NT2/D1 (cell line): Measurements from ENCODE around the gene AHNAK.

Experiments
- YY1 ChIP-seq: IDR thresholded peaks from 2 replicates; pipeline ENCODE4 v1.6.1; 2011; ENCODE audit not compliant: insufficient read length, insufficient read depth
- ZNF274 ChIP-seq: IDR thresholded peaks from 2 replicates; pipeline ENCODE4 v1.6.1; 2011; ENCODE audit warnings: mild to moderate bottlenecking, low read depth, low read length

DNA sequence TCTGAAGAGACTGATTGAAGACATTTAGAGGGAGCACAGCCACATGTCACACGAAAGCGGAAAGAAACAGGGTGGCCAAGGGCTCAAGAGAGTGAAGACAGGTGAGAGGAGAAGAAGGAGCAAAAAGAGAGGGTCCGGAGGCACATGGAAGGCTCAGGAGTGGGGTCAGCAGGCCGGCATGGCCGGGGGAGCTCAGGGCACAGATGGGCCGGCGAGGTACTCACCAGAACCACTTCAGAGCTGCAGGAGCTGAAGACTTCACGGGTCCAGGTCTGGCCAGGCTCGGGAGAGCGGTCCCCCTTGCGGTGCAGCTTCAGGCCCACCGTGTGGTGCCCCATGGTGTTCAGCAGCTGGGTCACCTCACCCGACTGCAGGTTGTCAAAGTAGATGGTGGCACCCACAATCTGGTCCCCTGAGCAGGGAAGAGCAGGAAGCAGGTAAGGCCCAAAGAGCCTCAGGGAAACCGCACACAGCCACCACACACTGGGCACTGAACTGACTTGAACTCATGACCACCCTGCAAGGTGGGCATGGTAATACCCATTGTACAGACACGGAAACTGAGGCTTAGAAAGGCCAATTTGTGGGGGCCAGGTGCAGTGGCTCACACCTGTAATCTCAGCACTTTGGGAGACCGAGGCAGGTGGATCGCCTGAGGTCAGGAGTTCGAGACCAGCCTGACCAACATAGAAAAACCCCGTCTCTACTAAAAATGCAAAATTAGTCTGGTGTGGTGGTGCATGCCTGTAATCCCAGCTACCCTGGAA lies 11.6 kb downstream of the AHNAK start:
- TF ChIP-seq YY1, result no peak
- no peak for TF ChIP-seq ZNF274
